ENCODE measurements around the gene SURF1. TPM values are rescaled to one million over a fixed set of nuclear protein-coding genes. Genes with fewer than 3 reads are reported as not detected.

SURF1 gene
- total RNA-seq, 1 experiment from 2014 or later, result 57.7 TPM

DNA sequence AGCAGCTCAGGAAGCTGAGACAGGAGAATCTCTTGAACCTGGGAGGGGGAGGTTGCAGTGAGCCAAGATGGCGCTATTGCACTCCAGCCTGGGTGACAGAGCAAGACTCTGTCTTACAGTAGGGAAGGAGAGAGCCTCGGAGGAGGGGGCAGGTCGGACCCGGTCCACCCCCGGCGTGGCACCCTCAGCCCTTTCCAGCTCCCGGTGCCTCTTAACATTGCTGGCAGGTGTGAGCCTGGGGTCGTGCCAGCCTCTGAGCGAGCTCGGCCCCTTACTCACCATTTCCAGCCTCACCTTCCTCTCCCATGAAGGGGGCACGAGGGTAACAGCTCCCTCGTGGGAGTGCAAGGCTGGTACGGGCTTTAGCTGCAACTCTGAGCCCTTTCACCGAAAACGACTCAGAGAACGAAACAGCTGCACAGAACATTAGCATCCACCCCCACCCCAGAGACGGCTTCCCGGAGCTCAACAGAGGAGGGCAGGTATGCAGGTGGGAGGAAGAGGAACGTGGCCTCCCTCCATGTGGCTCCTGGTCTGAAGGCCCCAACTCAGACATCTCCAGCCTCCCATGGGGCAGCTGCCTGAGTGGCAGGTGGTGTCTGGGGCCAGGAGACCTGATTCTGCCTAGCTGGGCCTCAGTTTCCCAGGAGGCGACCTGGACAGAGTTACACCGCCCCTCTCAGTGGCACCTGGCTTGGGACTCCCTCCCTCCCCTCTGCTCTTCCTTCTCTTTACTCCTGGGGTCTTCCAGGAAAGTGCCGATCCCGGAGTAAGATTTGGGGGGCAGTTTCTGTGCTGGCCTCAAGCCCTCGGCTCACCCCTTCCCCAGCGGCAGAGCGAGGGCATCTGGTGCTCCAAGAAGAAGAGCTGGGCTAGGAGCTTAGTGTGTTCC lies 52.8 kb downstream of the SURF1 start:
- H3K79me2 ChIP-seq (ENCODE audit: low read depth), result no peaks in the 10 kb centered on the region
- H3K4me1 ChIP-seq (replicated peaks; ENCODE audit: insufficient read depth), result no peaks in the 10 kb centered on the region
- CTCF ChIA-PET, result no interaction called here
- DNase-seq, result no peak
- no TSS peak for BruUV-seq (replicated peaks)
- H3K27ac ChIP-seq, result no peak overlapping the region
- no peak overlapping the region for H3K4me2 ChIP-seq
- no peak overlapping the region for H3K4me3 ChIP-seq
- TF ChIP-seq, protein P1, sequence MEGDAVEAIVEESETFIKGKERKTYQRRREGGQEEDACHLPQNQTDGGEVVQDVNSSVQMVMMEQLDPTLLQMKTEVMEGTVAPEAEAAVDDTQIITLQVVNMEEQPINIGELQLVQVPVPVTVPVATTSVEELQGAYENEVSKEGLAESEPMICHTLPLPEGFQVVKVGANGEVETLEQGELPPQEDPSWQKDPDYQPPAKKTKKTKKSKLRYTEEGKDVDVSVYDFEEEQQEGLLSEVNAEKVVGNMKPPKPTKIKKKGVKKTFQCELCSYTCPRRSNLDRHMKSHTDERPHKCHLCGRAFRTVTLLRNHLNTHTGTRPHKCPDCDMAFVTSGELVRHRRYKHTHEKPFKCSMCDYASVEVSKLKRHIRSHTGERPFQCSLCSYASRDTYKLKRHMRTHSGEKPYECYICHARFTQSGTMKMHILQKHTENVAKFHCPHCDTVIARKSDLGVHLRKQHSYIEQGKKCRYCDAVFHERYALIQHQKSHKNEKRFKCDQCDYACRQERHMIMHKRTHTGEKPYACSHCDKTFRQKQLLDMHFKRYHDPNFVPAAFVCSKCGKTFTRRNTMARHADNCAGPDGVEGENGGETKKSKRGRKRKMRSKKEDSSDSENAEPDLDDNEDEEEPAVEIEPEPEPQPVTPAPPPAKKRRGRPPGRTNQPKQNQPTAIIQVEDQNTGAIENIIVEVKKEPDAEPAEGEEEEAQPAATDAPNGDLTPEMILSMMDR (conservative IDR thresholded peaks at IDR 0.05), result no peak
- no peak for TF ChIP-seq EZH2 (IDR thresholded peaks at IDR 0.05; ENCODE audit: low read depth)
- H3F3A ChIP-seq (ENCODE audit: insufficient read depth, low read depth), result no peaks in the 10 kb centered on the region
- no peaks in the 10 kb centered on the region for H3K36me3 ChIP-seq (ENCODE audit: low read depth)
- H3K27me3 ChIP-seq (ENCODE audit: insufficient read depth, low read depth), result peaks cover 69% of the 10 kb centered on the region
- H3K9me2 ChIP-seq (ENCODE audit: insufficient read depth), result no peaks in the 10 kb centered on the region
- no peaks in the 10 kb centered on the region for H3K9me3 ChIP-seq (ENCODE audit: insufficient read depth, low read depth)
- no peaks in the 10 kb centered on the region for H4K20me1 ChIP-seq (ENCODE audit: insufficient read depth)
- POLR2A ChIA-PET (ENCODE audit: unreplicated experiment), result no interaction called here
- no peak overlapping the region for H2AFZ ChIP-seq
- intact Hi-C loops (cut with micrococcal nuclease; ENCODE audit: unreplicated experiment), result no loop called here

Other genes starting within 250 kb of the SURF1 start
- gene RALGDS, start 235.2 kb downstream of the SURF1 start, total RNA-seq (2021), result 24.8 and 30.0 TPM in 2 replicates
- 1.2 and 3.0 TPM in 2 replicates for gene GBGT1, start 192.6 kb downstream of the SURF1 start, total RNA-seq (2021)
- gene OBP2B, start 147.2 kb downstream of the SURF1 start, total RNA-seq (2021), result not detected in 2 replicates
- 0.96 and 1.2 TPM in 2 replicates for gene ABO, start 81.3 kb downstream of the SURF1 start, total RNA-seq (2021)
- gene SURF6, start 20.3 kb downstream of the SURF1 start, total RNA-seq (2021), result 21.2 and 29.8 TPM in 2 replicates
- 38.2 and 38.7 TPM in 2 replicates for gene MED22, start 8.4 kb downstream of the SURF1 start, total RNA-seq (2021)
- gene RPL7A, start 8.3 kb downstream of the SURF1 start, total RNA-seq (2021), result 2,381 and 2,937 TPM in 2 replicates
- gene SURF2, start 63 bp upstream of the SURF1 start, total RNA-seq (2021), result 18.1 and 28.6 TPM in 2 replicates
- gene SURF4, start 19.6 kb upstream of the SURF1 start, total RNA-seq (2021), result 199 and 233 TPM in 2 replicates
- gene STKLD1, start 19.9 kb upstream of the SURF1 start, total RNA-seq (2021), result 3.1 and 4.8 TPM in 2 replicates
- 32.6 and 36.5 TPM in 2 replicates for gene REXO4, start 61.5 kb upstream of the SURF1 start, total RNA-seq (2021)
- 7.1 and 11.1 TPM in 2 replicates for gene ADAMTS13, start 65.9 kb upstream of the SURF1 start, total RNA-seq (2021)
- gene CACFD1, start 103.5 kb upstream of the SURF1 start, total RNA-seq (2021), result 28.7 and 32.7 TPM in 2 replicates
- gene SLC2A6, start 122.6 kb upstream of the SURF1 start, total RNA-seq (2021), result 6.1 and 13.1 TPM in 2 replicates
- gene MYMK, start 168.5 kb upstream of the SURF1 start, total RNA-seq (2021), result not detected in 2 replicates
- 0.39 and 0.50 TPM in 2 replicates for gene ADAMTSL2, start 178.2 kb upstream of the SURF1 start, total RNA-seq (2021)

Data from PC-9 (cell line).